K562 (cell line): Measurements from ENCODE around the gene AANAT. TPM values are rescaled to one million over a fixed set of nuclear protein-coding genes. Genes with fewer than 3 reads are reported as not detected.

Experiments
- polyA plus RNA-seq, 8 experiments: library from polyadenylated mRNA; depleted of rRNA in 4 of 8; stranded (reverse) in 5 of 8; unstranded in 3 of 8; fragments of >200 nt; fragmentation: Nextera tagmentation in 2 of 8; fragmentation: Illumina TruSeq in 1 of 8; extraction: Ambion mirVana in 2 of 8; extraction: Trizol in 1 of 8; gene quantifications; 2 replicates each; pipeline versions ENCODE4 v1.2.1 to v1.2.3, GENCODE V29; 2011 to 2014; ENCODE audit warnings: inconsistent platforms in 1 of 8, missing spikeins in 1 of 8
- total RNA-seq, 7 experiments: library from RNA; depleted of rRNA in 6 of 7; stranded (reverse); fragments of >200 nt in 6 of 7; fragmentation: Illumina TruSeq in 2 of 7; extraction: Trizol in 2 of 7; gene quantifications; 2 replicates each; pipeline versions ENCODE4 v1.2.1 to v1.2.3, GENCODE V29; 2011 to 2021; ENCODE audit warnings: low replicate concordance in 1 of 7

Gene AANAT
- total and polyA plus RNA-seq, 9 of the 15 experiments (the other 6 are each of a cell fraction or from before 2014, with no cell fraction given) = not detected

Other genes with a start within 250 kb of the AANAT start
Only the 7 nearest of the 12 such genes appear.
- 18.6 and 21.9 TPM in 2 replicates for gene PRPSAP1, start 113.7 kb upstream of the AANAT start, total RNA-seq (2014; rRNA removed)
- gene PRPSAP1, start 113.7 kb upstream of the AANAT start, total RNA-seq (2014; rRNA removed; fragmentation: Illumina TruSeq; extraction: Trizol) = 39.3 and 39.4 TPM in 2 replicates
- gene PRPSAP1, start 113.7 kb upstream of the AANAT start, total RNA-seq (2015; rRNA removed; fragmentation: Illumina TruSeq; extraction: Trizol) = 38.0 and 40.8 TPM in 2 replicates
- gene PRPSAP1, start 113.7 kb upstream of the AANAT start, total RNA-seq (2021) = 65.8 and 70.8 TPM in 2 replicates
- 77.1 and 89.9 TPM in 2 replicates for gene PRPSAP1, start 113.7 kb upstream of the AANAT start, polyA plus RNA-seq (2011; rRNA removed)
- gene PRPSAP1, start 113.7 kb upstream of the AANAT start, polyA plus RNA-seq (2014; fragmentation: Illumina TruSeq; extraction: Trizol) = 70.0 and 73.4 TPM in 2 replicates
- gene PRPSAP1, start 113.7 kb upstream of the AANAT start, polyA plus RNA-seq (2014; fragmentation: Nextera tagmentation; extraction: Ambion mirVana) = 10 to 100 TPM; 21.9 to 31.9 TPM
- gene PRPSAP1, start 113.7 kb upstream of the AANAT start, polyA plus RNA-seq (2014; rRNA removed) = 61.2 and 72.8 TPM in 2 replicates
- gene SPHK1, start 83.0 kb upstream of the AANAT start, total RNA-seq (2014; rRNA removed) = 60.3 and 69.6 TPM in 2 replicates
- gene SPHK1, start 83.0 kb upstream of the AANAT start, total RNA-seq (2014; rRNA removed; fragmentation: Illumina TruSeq; extraction: Trizol) = 5.6 and 8.0 TPM in 2 replicates
- gene SPHK1, start 83.0 kb upstream of the AANAT start, total RNA-seq (2015; rRNA removed; fragmentation: Illumina TruSeq; extraction: Trizol) = 14.1 and 14.9 TPM in 2 replicates
- gene SPHK1, start 83.0 kb upstream of the AANAT start, total RNA-seq (2021) = 56.2 and 58.2 TPM in 2 replicates
- gene SPHK1, start 83.0 kb upstream of the AANAT start, polyA plus RNA-seq (2011; rRNA removed) = 20.2 and 21.6 TPM in 2 replicates
- gene SPHK1, start 83.0 kb upstream of the AANAT start, polyA plus RNA-seq (2014; fragmentation: Illumina TruSeq; extraction: Trizol) = 14.5 and 25.0 TPM in 2 replicates
- gene SPHK1, start 83.0 kb upstream of the AANAT start, polyA plus RNA-seq (2014; fragmentation: Nextera tagmentation; extraction: Ambion mirVana) = 1 to 10 TPM in 1 of 2 experiments, under 1 TPM in 1; 0.21 to 1.9 TPM
- 45.3 and 51.4 TPM in 2 replicates for gene SPHK1, start 83.0 kb upstream of the AANAT start, polyA plus RNA-seq (2014; rRNA removed)
- 20.5 and 21.6 TPM in 2 replicates for gene UBE2O, start 14.5 kb upstream of the AANAT start, total RNA-seq (2014; rRNA removed)
- 8.8 and 10.0 TPM in 2 replicates for gene UBE2O, start 14.5 kb upstream of the AANAT start, total RNA-seq (2014; rRNA removed; fragmentation: Illumina TruSeq; extraction: Trizol)
- 13.3 and 15.6 TPM in 2 replicates for gene UBE2O, start 14.5 kb upstream of the AANAT start, total RNA-seq (2015; rRNA removed; fragmentation: Illumina TruSeq; extraction: Trizol)
- gene UBE2O, start 14.5 kb upstream of the AANAT start, total RNA-seq (2021) = 36.8 and 39.7 TPM in 2 replicates
- gene UBE2O, start 14.5 kb upstream of the AANAT start, polyA plus RNA-seq (2011; rRNA removed) = 12.6 and 20.8 TPM in 2 replicates
- gene UBE2O, start 14.5 kb upstream of the AANAT start, polyA plus RNA-seq (2014; fragmentation: Illumina TruSeq; extraction: Trizol) = 24.5 and 25.4 TPM in 2 replicates
- 1 to 10 TPM; 1.6 to 1.7 TPM for gene UBE2O, start 14.5 kb upstream of the AANAT start, polyA plus RNA-seq (2014; fragmentation: Nextera tagmentation; extraction: Ambion mirVana)
- gene UBE2O, start 14.5 kb upstream of the AANAT start, polyA plus RNA-seq (2014; rRNA removed) = 15.6 and 22.1 TPM in 2 replicates
- gene RHBDF2, start 33.8 kb downstream of the AANAT start, total RNA-seq (2014; rRNA removed) = 1.5 and 4.0 TPM in 2 replicates
- gene RHBDF2, start 33.8 kb downstream of the AANAT start, total RNA-seq (2014; rRNA removed; fragmentation: Illumina TruSeq; extraction: Trizol) = 0.19 and 0.47 TPM in 2 replicates
- gene RHBDF2, start 33.8 kb downstream of the AANAT start, total RNA-seq (2015; rRNA removed; fragmentation: Illumina TruSeq; extraction: Trizol) = 0.65 and 0.75 TPM in 2 replicates
- 2.3 and 2.8 TPM in 2 replicates for gene RHBDF2, start 33.8 kb downstream of the AANAT start, total RNA-seq (2021)
- gene RHBDF2, start 33.8 kb downstream of the AANAT start, polyA plus RNA-seq (2011; rRNA removed) = 1.1 and 3.1 TPM in 2 replicates
- 1.3 and 1.6 TPM in 2 replicates for gene RHBDF2, start 33.8 kb downstream of the AANAT start, polyA plus RNA-seq (2014; fragmentation: Illumina TruSeq; extraction: Trizol)
- gene RHBDF2, start 33.8 kb downstream of the AANAT start, polyA plus RNA-seq (2014; fragmentation: Nextera tagmentation; extraction: Ambion mirVana) = under 1 TPM; 0.04 to 0.06 TPM
- gene RHBDF2, start 33.8 kb downstream of the AANAT start, polyA plus RNA-seq (2014; rRNA removed) = 1.5 and 1.6 TPM in 2 replicates
- 0.95 TPM in 1 of 2 replicates, not detected in the other for gene CYGB, start 70.1 kb downstream of the AANAT start, total RNA-seq (2014; rRNA removed)
- gene CYGB, start 70.1 kb downstream of the AANAT start, total RNA-seq (2014; rRNA removed; fragmentation: Illumina TruSeq; extraction: Trizol) = 0.16 TPM in 1 of 2 replicates, not detected in the other
- not detected in 2 replicates for gene CYGB, start 70.1 kb downstream of the AANAT start, total RNA-seq (2015; rRNA removed; fragmentation: Illumina TruSeq; extraction: Trizol)
- gene CYGB, start 70.1 kb downstream of the AANAT start, total RNA-seq (2021) = 0.13 and 0.24 TPM in 2 replicates
- gene CYGB, start 70.1 kb downstream of the AANAT start, polyA plus RNA-seq (2011; rRNA removed) = 0.05 and 0.08 TPM in 2 replicates
- gene CYGB, start 70.1 kb downstream of the AANAT start, polyA plus RNA-seq (2014; fragmentation: Illumina TruSeq; extraction: Trizol) = 0.54 TPM in 1 of 2 replicates, not detected in the other
- not detected for gene CYGB, start 70.1 kb downstream of the AANAT start, polyA plus RNA-seq (2014; fragmentation: Nextera tagmentation; extraction: Ambion mirVana)
- 0.11 and 0.12 TPM in 2 replicates for gene CYGB, start 70.1 kb downstream of the AANAT start, polyA plus RNA-seq (2014; rRNA removed)
- not detected in 2 replicates for gene PRCD, start 72.4 kb downstream of the AANAT start, total RNA-seq (2014; rRNA removed)
- gene PRCD, start 72.4 kb downstream of the AANAT start, total RNA-seq (2014; rRNA removed; fragmentation: Illumina TruSeq; extraction: Trizol) = not detected in 2 replicates
- gene PRCD, start 72.4 kb downstream of the AANAT start, total RNA-seq (2015; rRNA removed; fragmentation: Illumina TruSeq; extraction: Trizol) = not detected in 2 replicates
- gene PRCD, start 72.4 kb downstream of the AANAT start, total RNA-seq (2021) = 0.27 TPM in 1 of 2 replicates, not detected in the other
- 0.20 and 0.39 TPM in 2 replicates for gene PRCD, start 72.4 kb downstream of the AANAT start, polyA plus RNA-seq (2011; rRNA removed)
- not detected in 2 replicates for gene PRCD, start 72.4 kb downstream of the AANAT start, polyA plus RNA-seq (2014; fragmentation: Illumina TruSeq; extraction: Trizol)
- gene PRCD, start 72.4 kb downstream of the AANAT start, polyA plus RNA-seq (2014; fragmentation: Nextera tagmentation; extraction: Ambion mirVana) = under 1 TPM in 1 of 2 experiments, not detected in 1; 0.25 TPM
- gene PRCD, start 72.4 kb downstream of the AANAT start, polyA plus RNA-seq (2014; rRNA removed) = 0.21 TPM in 1 of 2 replicates, not detected in the other
- not detected in 2 replicates for gene ST6GALNAC2, start 118.3 kb downstream of the AANAT start, total RNA-seq (2014; rRNA removed)
- not detected in 2 replicates for gene ST6GALNAC2, start 118.3 kb downstream of the AANAT start, total RNA-seq (2014; rRNA removed; fragmentation: Illumina TruSeq; extraction: Trizol)
- gene ST6GALNAC2, start 118.3 kb downstream of the AANAT start, total RNA-seq (2015; rRNA removed; fragmentation: Illumina TruSeq; extraction: Trizol) = not detected in 2 replicates
- not detected in 2 replicates for gene ST6GALNAC2, start 118.3 kb downstream of the AANAT start, total RNA-seq (2021)
- gene ST6GALNAC2, start 118.3 kb downstream of the AANAT start, polyA plus RNA-seq (2011; rRNA removed) = not detected in 2 replicates
- gene ST6GALNAC2, start 118.3 kb downstream of the AANAT start, polyA plus RNA-seq (2014; fragmentation: Illumina TruSeq; extraction: Trizol) = 0.18 TPM in 1 of 2 replicates, not detected in the other
- gene ST6GALNAC2, start 118.3 kb downstream of the AANAT start, polyA plus RNA-seq (2014; fragmentation: Nextera tagmentation; extraction: Ambion mirVana) = not detected
- gene ST6GALNAC2, start 118.3 kb downstream of the AANAT start, polyA plus RNA-seq (2014; rRNA removed) = not detected in 2 replicates